Skin epidermis (tissue), 12 donors: ENCODE data around the gene FOXP1.
A peak's percentile ranks its signal among the peaks of the same experiment; 100 is the strongest.

ENCODE experiments used
- H3K27ac ChIP-seq, 21 experiments: fragments of 200-600 bp; sonication (generic) in 11 of 21; one replicate each; pipeline ENCODE4 v1.5.0; 2020; ENCODE audit warnings: mild to moderate bottlenecking in 3 of 21, inconsistent platforms in 2 of 21, moderate library complexity in 2 of 21
- H3K4me3 ChIP-seq, 7 experiments: fragments of 200-600 bp; sonication (generic) in 2 of 7; one replicate each; pipeline ENCODE4 v1.5.0; 2020; ENCODE audit warnings: inconsistent platforms in 2 of 7, mild to moderate bottlenecking in 2 of 7, moderate library complexity in 1 of 7

FOXP1 gene

DNA sequence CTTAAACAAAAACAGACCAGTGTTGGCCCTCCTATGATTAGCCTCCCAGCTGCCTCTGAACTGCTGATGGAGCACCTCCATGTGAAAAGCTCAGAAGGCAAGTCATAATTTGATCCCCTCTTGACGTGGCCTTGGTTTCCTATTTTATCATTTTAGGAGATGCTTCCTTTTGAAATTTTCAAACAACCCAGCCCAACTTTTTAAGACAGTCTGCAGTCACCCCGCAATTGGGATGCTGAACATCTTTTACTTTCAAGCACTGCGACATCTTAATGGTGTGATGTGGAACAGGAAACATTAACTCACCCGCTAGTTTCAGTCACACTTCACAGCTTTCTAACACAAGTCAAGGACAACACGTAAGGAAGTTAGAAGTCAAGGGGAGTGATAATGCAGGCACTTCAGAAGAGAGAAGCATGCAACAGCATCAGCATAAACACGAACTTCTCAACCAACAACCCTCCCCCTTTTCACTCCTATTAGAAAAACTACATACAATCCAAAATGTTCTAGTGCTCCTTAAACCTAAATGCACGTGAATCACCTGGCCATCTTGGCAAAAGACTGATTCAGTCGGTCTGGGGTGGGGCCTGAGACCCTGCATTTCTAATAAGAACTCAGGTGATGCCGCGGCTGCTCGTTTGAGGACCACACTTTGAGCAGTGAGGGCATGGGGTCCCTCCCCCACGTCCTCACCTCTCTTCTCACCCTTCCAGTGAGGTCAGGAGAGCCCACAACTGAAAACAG lies 161.5 kb downstream of the FOXP1 start:
- peak overlapping the region in 13 of 21 experiments; percentile 9 to 81 (median 46) for H3K27ac ChIP-seq
- H3K4me3 ChIP-seq, result no peak overlapping the region

- Histone ChIP-seq H3K27ac (peak overlapping the region in 6 of 21 experiments; percentile 37 to 81 (median 70)), H3K4me3 (no peak overlapping the region)
These were observed 162.1 kb downstream of the FOXP1 start for GRCh38 chr3:71421475-71421819.

DNA sequence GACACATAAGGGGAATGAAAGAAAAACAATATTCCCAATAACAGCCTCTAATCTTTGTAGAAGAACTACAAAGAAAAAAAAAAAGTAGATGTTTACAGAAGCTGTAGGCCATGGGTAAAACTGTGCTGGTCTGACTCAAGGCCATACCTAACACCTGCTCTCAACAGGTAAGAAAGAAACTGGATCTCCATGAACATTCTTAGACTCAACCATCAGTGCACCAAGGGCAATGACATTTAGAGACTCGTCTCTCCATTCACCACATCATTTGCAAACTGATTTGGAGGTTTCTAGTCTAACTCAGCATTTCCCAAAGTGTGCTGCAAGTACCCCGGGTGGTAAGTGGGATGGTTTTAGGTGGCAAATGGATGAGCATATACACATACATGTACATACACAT lies 164.2 kb downstream of the FOXP1 start:
- no peak overlapping the region for H3K4me3 ChIP-seq
- H3K27ac ChIP-seq, result no peak overlapping the region

DNA sequence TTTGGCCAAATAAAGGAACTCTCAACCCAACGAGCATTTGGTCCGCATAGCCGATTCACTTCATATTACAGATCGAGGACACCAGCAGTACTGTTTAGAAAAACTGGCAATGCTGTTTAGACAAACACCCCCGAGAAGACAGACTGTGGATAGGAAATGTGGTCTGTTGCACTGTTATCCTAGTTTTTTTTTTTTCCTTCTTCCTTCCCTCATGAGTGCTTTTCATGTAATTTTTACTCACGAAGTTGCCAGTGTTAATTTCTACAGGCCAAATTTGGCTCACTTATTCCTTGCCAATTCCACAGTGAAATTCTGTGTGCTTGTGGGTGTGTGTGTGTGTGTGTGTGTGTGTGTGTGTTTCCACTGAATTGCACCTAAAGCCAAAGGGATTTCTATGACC lies 165.7 kb downstream of the FOXP1 start:
- Histone ChIP-seq H3K4me3 (no peak overlapping the region), H3K27ac (no peak overlapping the region)

DNA sequence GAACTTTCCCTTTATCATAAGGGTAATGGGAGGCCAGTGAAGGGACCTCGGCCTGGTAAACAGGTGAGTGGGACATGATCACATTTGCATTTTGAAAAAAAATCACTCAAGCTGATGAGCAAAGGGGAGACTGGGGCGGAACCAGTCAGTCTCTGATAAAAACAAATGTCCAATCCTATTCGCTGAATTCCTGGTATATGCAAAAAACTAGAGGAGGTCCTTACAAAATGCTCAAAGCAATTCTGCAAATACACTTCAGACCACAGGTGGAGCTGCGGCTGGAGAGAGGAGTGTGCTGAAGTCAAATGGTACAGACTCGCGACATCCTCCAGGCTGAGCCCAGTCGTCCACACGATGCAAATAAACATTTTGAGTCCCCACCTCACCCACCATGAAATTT lies 166.7 kb downstream of the FOXP1 start:
- Histone ChIP-seq H3K27ac (no peak overlapping the region), H3K4me3 (no peak overlapping the region)

- H3K27ac ChIP-seq, result peak overlapping the region in 2 of 21 experiments; percentile 7 to 30
- H3K4me3 ChIP-seq, result no peak overlapping the region
These were observed 167.8 kb downstream of the FOXP1 start for GRCh38 chr3:71415681-71416122.

DNA sequence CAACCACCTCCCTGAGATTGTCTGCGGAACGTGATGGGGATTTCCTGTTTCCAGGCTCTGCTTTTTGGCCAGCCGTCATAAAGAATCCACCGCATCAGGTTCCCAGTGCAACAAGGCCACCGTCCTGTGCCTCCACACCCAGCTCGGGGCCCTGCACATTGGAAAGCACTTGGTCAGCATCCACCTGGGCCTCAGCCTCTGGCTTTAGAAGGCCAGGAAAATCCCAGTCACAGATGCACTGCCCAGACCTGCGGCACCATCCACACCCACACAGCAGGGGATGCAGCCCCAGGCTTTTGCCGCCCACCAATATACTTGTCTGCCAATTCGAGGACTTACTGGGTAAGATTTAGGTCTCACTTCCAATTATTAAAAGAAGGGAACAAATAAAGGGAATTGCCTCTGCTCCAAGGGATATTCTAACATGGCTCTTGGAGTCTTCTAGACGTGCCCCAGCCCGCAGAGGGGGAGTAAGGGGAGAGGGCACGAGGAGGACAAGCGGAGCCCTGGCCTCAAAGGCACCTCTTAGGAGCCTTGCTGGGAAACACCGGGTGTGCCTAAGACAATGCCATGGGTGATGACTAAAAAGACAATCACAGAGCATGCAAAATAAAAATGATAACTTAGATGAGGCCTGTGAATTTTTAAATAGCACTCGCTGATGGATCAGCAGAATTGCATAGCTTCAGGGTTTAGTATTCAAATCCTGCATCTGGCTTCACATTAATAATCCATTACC lies 169.2 kb downstream of the FOXP1 start:
- Histone ChIP-seq H3K4me3 (no peak overlapping the region), H3K27ac (peak overlapping the region in 3 of 21 experiments; percentile 13 to 28 (median 15))

GRCh38 chr3:71413572-71413971 lies 170.0 kb downstream of the FOXP1 start:
- H3K27ac ChIP-seq, result peak overlapping the region in 2 of 21 experiments; percentile 13 to 15
- no peak overlapping the region for H3K4me3 ChIP-seq

- H3K4me3 ChIP-seq, result no peak overlapping the region
- no peak overlapping the region for H3K27ac ChIP-seq
These were observed 174.2 kb downstream of the FOXP1 start for GRCh38 chr3:71409352-71409751.

DNA sequence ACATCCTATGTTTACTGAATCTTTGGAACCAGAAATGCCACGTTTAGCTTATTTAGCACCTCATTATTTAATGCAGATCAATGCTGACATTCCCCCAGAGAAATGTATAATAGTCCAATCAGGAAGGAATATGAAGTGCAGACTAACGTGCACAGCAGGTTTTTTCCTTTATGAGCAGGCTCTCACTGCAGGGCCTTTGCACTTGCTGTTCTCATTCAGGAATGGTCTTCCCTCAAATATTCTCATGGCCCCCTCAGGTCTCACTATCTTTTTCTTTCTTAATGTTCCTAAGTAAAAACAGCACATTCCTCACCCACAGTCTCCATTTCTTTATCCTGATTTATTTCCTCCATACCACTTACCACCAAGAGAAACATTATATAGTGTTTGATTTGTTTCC lies 174.6 kb downstream of the FOXP1 start:
- H3K4me3 ChIP-seq, result no peak overlapping the region
- H3K27ac ChIP-seq, result no peak overlapping the region

DNA sequence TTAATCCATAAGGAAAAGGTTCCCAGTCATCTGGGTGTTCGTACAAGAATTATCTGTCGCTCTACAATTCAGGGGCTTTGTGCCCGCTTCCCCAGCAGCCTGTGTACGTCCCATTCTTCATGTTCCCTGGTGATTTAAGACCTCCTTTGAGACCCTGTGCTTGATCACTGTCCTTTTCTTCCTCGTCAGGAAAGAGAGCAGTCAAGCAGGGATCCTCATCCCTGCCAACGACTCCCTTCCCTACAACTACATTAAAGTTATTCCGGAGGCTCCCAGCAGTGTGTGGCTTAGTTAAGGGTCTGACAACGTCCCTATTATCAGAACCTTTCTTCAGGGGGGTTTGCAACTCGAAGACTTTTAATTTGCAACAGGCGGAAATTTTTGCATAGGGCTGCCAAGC lies 175.7 kb downstream of the FOXP1 start:
- Histone ChIP-seq H3K27ac (no peak overlapping the region), H3K4me3 (no peak overlapping the region)

DNA sequence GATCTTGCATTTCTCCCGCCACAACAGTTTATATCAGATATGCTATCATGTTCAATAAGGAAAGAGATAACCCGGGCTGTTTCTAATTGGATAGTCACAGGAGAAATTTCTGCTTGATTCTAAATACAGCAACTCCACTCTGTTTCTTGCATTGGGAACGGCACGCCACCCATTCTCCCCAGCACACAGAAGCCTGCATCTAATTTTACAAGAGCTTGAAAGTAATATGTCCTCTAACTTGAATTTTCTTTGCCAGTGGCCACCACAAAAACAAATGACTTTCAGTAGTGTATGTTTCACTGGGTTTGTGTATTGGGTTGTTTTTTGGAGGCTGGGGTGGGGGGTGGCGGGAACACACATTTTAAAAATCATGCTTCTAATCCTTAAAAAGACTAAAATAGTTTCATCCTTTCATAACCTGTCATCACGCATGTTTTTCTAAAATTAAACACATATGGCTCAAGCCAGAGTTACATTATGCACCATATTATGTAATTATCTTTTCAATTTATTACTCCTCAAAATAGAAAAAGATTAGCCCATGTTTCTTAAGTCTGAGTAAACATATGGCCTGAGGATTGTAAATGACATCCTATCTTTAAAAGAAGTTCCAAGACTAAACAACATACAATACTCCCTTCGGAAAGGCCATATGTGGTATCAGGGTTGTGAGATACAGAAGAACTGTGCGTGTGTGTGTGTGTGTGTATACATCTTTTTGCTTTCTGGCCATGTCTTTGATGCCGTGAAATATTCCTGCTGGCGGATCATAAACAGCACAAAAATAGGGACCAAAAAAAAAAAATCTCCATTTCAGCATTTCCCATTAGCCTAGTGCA lies 176.3 kb downstream of the FOXP1 start:
- H3K4me3 ChIP-seq, result no peak overlapping the region
- no peak overlapping the region for H3K27ac ChIP-seq

- H3K4me3 ChIP-seq, result no peak overlapping the region
- H3K27ac ChIP-seq, result no peak overlapping the region
These were observed 180.6 kb downstream of the FOXP1 start for GRCh38 chr3:71402911-71403310.

DNA sequence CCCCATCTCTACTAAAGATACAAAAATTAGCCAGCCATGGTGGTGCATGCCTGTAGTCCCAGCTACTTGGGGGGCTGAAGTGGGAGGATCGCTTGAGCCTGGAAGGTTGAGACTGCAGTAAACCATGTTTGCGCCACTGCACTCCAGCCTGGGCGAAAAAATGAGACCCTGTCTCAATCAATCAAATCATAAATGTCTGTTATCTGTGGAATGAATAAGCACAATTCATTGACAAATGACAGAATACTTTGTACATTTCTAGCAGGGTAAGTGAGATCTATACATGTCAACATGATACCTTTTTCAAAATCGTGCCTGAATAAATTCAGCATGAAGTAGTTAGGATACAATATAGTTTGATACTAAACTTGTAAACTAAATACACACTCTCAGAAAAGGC lies 181.2 kb downstream of the FOXP1 start:
- no peak overlapping the region for H3K4me3 ChIP-seq
- H3K27ac ChIP-seq, result no peak overlapping the region

GRCh38 chr3:71401695-71402231 lies 181.8 kb downstream of the FOXP1 start:
- no peak overlapping the region for H3K27ac ChIP-seq
- H3K4me3 ChIP-seq, result no peak overlapping the region

- no peak overlapping the region for H3K27ac ChIP-seq
- H3K4me3 ChIP-seq, result no peak overlapping the region
These were observed 182.5 kb downstream of the FOXP1 start for GRCh38 chr3:71400986-71401451.

DNA sequence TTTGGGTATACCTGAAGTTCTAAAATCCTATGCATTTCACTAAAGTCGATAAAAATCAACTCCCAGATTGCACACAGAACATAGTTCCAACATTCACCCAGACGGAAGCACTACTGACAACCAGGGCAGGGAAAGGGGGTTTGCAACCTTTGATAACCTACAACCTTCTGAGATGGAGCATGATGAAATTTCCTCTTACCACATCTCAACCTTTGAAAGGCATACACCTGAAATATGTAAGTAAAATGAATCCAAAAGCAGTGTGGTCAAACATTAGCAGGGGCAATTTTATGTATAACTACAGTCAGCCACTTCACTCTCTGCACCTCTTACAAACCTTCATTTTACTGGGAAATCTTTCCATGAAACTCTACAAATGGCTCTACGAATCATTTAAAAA lies 184.1 kb downstream of the FOXP1 start:
- H3K4me3 ChIP-seq, result no peak overlapping the region
- no peak overlapping the region for H3K27ac ChIP-seq

DNA sequence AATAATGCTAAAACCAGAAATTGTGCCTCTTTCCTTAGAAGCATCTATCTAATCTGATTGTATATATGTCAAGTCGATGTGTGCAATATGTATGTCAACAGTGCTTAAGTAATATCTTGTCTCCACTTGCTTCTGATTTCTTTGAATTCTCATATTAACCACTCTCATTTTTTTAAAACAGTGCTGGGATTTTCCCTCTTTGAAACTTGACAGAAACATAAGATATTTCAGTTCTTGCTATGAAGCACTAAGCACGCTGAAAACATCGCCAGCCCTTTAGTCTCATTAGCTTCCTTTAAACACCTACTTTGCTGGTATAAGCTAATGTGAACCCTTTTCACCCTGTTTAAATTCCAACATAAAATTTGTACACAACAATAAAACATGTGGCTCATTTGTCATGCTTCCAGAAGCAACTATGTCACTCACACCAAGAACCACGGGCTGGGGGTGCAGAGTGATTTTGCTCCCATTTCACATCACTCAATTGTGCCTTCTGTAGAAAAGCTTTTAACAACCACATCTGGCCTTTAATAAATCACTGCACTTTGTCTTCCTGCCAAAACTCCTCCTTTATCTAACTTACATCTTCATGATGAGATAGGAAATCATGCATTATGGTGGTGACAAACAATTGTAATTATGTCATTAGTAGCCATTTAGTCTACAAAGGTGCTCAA lies 185.2 kb downstream of the FOXP1 start:
- peak overlapping the region in 1 of 21 experiments; percentile 12 for H3K27ac ChIP-seq
- H3K4me3 ChIP-seq, result no peak overlapping the region

DNA sequence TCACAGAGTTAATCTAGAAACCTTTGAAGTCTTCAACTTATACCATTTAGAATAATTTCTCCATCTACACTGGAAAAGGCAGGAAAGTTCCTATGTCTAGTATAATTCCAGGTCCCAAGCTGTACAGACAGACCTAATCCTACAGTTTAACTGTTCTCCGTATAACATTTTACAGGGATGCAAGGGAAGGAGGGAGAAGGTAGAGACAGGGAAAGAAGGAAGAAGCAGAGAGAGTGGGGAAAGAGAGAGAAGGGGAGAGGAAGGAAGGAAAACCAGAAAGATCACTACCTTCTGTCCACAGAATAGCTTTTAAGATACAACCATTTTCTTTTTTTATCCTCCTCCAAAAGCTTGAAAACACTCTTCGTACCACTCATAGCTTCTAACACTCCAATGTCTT lies 185.8 kb downstream of the FOXP1 start:
- H3K4me3 ChIP-seq, result no peak overlapping the region
- peak overlapping the region in 1 of 21 experiments; percentile 12 for H3K27ac ChIP-seq
